ENCODE data around the gene AKR1D1. TPM values are rescaled to one million over a fixed set of nuclear protein-coding genes. Genes with fewer than 3 reads are reported as not detected.
"Not testable (repeated sequence)": the region's sequence is repeated elsewhere in the genome, so short reads cannot be mapped to it uniquely, and the experiment has no call there.

Gene AKR1D1
- total RNA-seq, 4 donors from 2014 or later = not detected

- intact Hi-C loops (cut with DNase I) = no loop called here
- WGBS = 80% methylated on average over 2 of the region's 3 CpGs
- H3K9me3 ChIP-seq = no peaks in the 10 kb centered on the region
- no peak overlapping the region for H3K27ac ChIP-seq (replicated peaks in 1 of 4)
- no peak overlapping the region for H3K4me3 ChIP-seq
- H3K36me3 ChIP-seq = no peaks in the 10 kb centered on the region
- DNase-seq (ENCODE audit: extremely low spot score) = no peak
- no peaks in the 10 kb centered on the region for H3K4me1 ChIP-seq
- TF ChIP-seq POLR2AphosphoS5 (IDR thresholded peaks at IDR 0.05) (no peak), POLR2A (IDR thresholded peaks at IDR 0.05; ENCODE audit: low read depth) (no peak), CTCF (IDR thresholded peaks at IDR 0.05) (no peak), EP300 (IDR thresholded peaks at IDR 0.05) (no peak)
- H3K27me3 ChIP-seq = no peaks in the 10 kb centered on the region
Observed at GRCh38 chr7:138138244-138138643, 62.0 kb downstream of the AKR1D1 start.

DNA sequence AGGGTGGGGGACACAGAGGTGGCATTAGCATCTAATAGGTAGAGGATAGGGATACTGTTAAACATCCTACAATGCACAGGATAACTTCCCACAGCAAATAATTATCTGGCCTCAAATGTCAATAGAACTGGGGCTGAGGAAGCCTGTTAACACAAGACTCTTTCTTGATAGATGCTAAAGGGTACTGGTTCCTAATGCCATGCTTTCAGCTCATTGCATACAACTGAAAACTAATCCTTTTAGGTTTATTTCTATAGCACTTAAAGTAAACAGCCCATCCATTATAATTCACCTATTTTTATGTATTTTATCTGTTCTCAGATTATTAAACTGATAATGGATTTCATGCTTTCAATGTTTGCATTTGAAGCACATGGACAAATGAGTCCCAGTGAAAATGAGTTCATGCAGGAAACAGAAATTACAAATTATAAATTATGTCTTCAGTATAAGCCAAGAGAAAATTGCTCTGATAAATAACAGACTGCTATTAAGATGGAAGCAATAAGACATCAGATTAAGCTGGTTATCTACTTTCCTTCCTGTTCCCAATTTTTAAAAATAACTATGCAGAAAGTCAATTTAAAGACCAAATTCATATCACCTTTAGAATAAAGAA is 66.4 kb downstream of the AKR1D1 start:
- H3K27me3 ChIP-seq = no peaks in the 10 kb centered on the region
- intact Hi-C loops (cut with DNase I) = no loop called here
- no peak for DNase-seq (ENCODE audit: extremely low spot score)
- no peaks in the 10 kb centered on the region for H3K9me3 ChIP-seq
- H3K4me1 ChIP-seq = no peaks in the 10 kb centered on the region
- no peak overlapping the region for H3K27ac ChIP-seq (replicated peaks in 1 of 4)
- no peak overlapping the region for H3K4me3 ChIP-seq
- H3K36me3 ChIP-seq = no peaks in the 10 kb centered on the region
- no peak for TF ChIP-seq POLR2A (IDR thresholded peaks at IDR 0.05; ENCODE audit: low read depth)
- no peak for TF ChIP-seq POLR2AphosphoS5 (IDR thresholded peaks at IDR 0.05)
- no peak for TF ChIP-seq CTCF (IDR thresholded peaks at IDR 0.05)
- TF ChIP-seq EP300 (IDR thresholded peaks at IDR 0.05) = no peak

DNA sequence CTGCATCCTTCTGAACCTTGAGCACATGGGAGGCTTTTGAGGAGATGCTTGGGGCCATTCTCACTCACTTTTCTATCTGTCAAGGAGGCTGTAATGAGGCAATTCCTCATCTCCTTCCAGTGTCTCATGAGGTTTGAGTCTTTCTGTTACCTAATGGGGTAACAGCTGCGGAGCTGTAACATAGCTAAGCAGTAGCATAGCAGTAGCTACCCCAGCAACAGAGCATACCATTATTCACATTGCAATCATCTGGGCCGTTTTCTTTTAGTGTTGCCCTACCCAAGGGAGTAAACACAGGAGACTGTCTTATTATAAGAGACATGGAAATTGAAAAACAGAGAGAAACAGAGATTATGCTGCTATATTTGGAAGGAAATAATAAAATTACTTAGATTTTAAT is 68.7 kb downstream of the AKR1D1 start:
- no peak for DNase-seq (ENCODE audit: extremely low spot score)
- H3K36me3 ChIP-seq = no peaks in the 10 kb centered on the region
- H3K27me3 ChIP-seq = no peaks in the 10 kb centered on the region
- H3K27ac ChIP-seq (replicated peaks in 1 of 4) = no peak overlapping the region
- H3K4me3 ChIP-seq = no peak overlapping the region
- WGBS = 80% methylated on average over 2 of the region's 2 CpGs
- no peaks in the 10 kb centered on the region for H3K4me1 ChIP-seq
- intact Hi-C loops (cut with DNase I) = no loop called here
- TF ChIP-seq POLR2A (IDR thresholded peaks at IDR 0.05; ENCODE audit: low read depth) (no peak), POLR2AphosphoS5 (IDR thresholded peaks at IDR 0.05) (no peak), CTCF (IDR thresholded peaks at IDR 0.05) (no peak), EP300 (IDR thresholded peaks at IDR 0.05) (no peak)
- no peaks in the 10 kb centered on the region for H3K9me3 ChIP-seq

GRCh38 chr7:138146221-138146620 is 70.0 kb downstream of the AKR1D1 start:
- intact Hi-C loops (cut with DNase I); H3K27ac ChIP-seq (replicated peaks in 1 of 4); H3K4me1 ChIP-seq; H3K27me3 ChIP-seq; DNase-seq (ENCODE audit: extremely low spot score); H3K4me3 ChIP-seq; H3K36me3 ChIP-seq; H3K9me3 ChIP-seq: not testable (repeated sequence)
- 96% methylated on average over 11 of the region's 19 CpGs for WGBS

DNA sequence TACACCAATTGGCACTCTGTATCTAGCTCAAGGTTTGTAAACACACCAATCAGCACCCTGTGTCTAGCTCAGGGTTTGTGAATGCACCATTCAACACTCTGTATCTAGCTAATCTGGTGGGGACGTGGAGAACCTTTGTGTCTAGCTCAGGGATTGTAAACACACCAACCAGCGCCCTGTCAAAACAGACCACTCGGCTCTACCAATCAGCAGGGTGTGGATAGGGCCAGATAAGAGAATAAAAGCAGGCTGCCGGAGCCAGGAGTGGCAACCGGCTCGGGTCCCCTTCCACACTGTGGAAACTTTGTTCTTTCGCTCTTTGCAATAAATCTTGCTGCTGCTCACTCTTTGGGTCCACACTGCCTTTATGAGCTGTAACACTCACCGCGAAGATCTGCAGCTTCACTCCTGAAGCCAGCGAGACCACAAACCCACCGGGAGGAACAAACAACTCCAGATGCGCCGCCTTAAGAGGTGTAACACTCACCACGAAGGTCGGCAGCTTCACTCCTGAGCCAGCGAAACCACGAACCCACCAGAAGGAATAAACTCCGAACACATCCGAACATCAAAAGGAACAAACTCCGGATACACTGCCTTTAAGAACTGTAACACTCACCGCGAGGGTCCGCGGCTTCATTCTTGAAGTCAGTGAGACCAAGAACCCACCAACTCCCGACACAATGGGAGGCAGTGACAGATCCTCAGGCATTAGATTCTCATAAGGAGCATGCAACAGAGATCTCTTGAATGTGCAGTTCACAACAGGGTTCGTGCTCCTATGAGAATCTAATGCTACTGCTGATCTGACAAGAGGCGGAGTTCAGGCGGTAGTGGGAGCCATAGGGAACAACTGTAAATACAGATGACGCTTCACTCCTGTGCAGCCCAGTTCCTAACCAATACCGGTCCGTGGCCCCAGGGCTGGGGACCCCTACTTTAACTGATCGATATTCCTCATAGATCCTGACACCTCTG is 70.8 kb downstream of the AKR1D1 start:
- H3K36me3 ChIP-seq; H3K9me3 ChIP-seq; intact Hi-C loops (cut with DNase I); DNase-seq (ENCODE audit: extremely low spot score); H3K27ac ChIP-seq (replicated peaks in 1 of 4); H3K27me3 ChIP-seq; H3K4me1 ChIP-seq; H3K4me3 ChIP-seq: not testable (repeated sequence)
- 93% methylated on average over 32 of the region's 32 CpGs for WGBS

Data from esophagus muscularis mucosa (tissue), 4 donors.